GM04504 (cell line): ENCODE results near the gene PYGO2.

Experiments
- DNase-seq: peaks from one replicate; pipeline ENCODE4 v3.0.0-alpha.2; 2012; ENCODE audit warnings: low read depth

The PYGO2 gene

GRCh38 chr1:154962156-154962749 lies 671 bp upstream of the PYGO2 start:
- no peak for DNase-seq

DNA sequence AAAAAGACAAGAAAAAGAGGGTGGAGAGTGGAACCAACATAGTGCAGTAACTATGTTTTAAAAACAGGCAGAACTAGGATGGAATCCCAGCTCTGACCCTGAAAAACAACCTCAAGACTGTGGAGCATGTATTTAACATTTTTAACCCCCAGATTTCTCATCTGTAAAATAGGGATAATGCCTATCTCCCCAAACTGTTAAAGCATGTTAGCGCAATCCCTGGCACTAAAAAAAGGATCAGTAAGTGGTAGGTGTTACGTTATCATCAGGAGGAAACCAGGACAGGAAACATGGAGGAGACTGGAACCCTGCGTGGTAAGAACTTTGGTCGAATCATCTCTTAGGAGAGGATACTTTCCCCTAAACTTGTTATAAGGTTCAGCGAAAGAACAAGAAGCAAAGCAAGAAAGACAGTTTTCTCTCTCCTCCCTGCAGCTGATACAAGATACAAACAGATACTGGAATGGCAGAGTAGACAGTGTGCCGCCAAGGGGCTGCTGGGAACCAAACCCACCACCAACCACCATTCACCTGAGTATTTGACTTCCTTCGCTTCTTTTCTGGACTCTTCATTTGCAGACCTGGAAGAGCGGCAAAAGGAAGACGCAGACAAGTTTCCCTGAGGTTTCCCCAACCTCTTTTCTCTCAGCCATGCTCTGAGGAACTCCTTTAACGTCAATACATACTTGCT lies 991 bp downstream of the PYGO2 start:
- no peak for DNase-seq

GRCh38 chr1:154959426-154959780 lies 2.2 kb downstream of the PYGO2 start:
- DNase-seq = no peak

DNA sequence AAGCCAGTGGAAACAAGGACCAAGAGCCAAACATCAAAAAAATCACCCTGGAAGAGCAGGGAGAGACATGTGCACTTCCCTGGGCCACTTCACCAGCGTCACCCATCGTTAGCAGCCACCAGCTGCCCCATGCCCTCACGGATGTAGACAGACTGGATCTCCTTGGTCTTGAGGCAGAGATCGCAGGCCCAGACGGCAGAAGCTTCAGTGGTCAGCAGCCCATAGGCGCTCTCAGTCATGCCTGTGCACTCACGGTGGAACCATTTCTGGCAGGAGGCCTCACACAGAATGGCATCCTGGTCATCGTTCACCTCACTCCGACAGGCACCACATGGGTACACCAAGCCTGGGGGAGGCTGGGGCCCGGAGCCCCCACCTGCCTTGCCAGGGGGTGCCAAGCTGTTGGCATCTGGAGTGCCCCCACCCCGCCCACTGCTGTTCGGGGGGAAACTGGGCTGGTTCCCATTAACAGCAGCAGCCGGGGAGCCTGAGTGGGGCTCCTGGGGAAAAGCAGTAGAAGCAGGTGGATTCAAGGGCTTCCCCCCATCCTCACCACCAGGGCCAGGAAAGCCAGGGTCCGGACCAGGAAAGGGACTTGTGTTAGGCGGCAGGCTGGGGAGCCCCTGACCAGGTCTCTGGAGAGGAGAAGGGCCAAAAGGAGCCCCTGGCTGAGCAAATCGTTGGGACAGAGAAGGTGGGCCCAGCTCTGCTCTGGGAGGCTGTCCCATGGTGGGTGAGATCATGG lies 2.7 kb downstream of the PYGO2 start:
- DNase-seq = no peak

GRCh38 chr1:154958036-154958435 lies 3.5 kb downstream of the PYGO2 start:
- no peak for DNase-seq

DNA sequence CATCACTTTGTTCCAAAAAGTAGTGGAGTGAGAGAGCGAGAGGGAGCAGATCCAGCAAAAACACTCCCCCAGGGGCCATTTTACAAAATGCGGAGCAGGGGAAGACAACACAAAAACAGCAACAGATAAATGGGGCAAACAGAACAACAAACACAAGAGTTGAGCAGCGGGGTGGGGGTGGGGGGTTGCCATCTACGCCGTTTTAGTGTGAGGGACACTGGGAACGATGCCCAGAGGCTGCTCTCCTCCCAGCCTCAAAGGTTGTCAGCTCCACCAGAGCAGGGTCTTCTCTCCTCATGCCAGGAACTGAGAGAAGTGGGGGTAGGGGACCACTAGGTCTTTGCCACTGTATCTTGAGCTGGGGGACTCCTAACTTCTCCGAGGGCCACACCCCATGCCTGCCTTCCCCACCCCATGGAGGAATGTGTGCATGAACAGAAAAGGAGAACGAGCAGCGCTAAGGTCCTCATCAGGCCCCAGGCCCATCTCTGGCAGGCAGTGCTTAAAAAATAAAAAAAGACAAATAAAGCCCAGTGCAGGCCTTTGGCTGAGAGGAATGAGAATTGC lies 4.4 kb downstream of the PYGO2 start:
- no peak for DNase-seq

DNA sequence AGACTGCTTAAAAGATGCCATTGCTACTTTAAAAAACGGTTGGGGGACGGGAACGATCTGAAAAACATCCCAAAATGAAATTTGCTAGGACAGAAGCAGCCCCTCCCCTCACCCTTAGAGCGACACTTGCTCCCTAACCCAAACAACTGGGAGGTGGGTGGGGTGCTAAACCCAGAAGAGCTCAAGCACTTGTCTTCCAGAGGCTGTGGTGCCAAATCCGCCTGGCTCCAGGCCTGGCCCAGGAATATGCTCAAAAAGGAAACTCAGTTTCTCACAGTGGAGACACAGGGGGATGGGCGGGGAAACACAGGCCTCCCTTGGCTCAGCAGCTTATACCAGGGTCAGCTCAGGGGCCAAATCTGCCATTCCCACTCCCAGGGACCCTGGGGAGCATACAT lies 5.0 kb downstream of the PYGO2 start:
- no peak for DNase-seq

GRCh38 chr1:154955718-154956543 lies 5.7 kb downstream of the PYGO2 start, which contains the start of gene PBXIP1:
PBXIP1 (minus strand) TSS chr1:154956099; CDS start chr1:154953721, 2,378 bp downstream.
- DNase-seq = peak; percentile 84

GRCh38 chr1:154955039-154955717 lies 6.4 kb downstream of the PYGO2 start:
- no peak for DNase-seq

DNA sequence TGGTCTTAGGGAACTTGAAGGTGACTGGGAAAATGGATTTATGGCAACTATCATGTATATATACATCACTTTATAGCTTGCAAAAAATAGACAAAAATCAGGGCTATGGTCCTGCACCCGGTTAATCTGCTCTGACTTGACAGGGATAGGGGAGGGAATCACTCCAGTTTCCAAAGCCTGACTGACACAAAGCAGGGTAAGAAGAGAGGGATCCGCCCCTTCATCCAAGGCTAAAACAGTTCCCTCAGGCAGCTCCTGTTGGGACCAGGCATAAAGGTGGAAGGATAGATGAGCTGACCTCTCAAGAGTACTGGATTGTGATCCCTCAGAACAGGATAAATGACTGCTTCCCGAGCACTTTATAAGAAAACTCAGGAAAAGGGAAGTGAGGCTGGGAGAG lies 7.0 kb downstream of the PYGO2 start:
- no peak for DNase-seq

GRCh38 chr1:154953611-154954038 lies 8.0 kb downstream of the PYGO2 start:
- no peak for DNase-seq

- no peak for DNase-seq
Measured at GRCh38 chr1:154952664-154953063, 8.9 kb downstream of the PYGO2 start.

DNA sequence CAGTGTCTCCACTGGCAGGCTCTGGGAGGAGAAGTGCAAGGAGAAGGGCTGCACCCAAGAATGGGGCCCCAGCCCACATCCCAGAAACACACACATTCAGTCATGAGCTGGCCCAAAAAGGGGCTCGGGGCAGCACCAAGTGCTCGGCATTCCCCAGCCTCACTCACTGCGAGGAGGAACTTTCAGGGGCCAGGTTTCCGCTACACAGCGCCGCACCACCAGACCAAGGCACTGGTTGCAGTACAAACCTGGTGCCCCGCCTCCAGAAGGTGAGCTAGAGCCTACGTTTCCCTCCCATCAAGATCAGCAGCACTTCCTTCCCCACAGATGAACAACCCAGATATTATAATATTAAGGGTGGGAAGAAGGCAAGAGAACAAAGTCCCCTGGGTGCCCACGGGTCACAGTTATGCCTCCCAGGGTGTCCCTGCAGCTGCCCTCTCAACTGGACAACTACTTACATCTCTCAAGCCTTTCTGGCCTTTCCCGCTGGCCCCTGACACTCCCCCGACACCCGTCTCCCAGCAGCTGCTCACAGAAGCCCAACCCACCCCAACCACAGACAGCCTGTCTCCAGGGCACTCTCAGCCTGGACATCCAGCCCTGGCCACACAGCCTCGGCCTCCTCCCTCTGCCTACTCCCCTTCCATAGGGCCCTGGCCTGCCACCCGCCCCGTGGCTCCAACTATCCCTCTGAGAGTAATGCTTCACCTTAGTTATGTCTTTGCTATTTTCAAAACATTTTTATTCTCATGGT lies 9.5 kb downstream of the PYGO2 start:
- DNase-seq = no peak

DNA sequence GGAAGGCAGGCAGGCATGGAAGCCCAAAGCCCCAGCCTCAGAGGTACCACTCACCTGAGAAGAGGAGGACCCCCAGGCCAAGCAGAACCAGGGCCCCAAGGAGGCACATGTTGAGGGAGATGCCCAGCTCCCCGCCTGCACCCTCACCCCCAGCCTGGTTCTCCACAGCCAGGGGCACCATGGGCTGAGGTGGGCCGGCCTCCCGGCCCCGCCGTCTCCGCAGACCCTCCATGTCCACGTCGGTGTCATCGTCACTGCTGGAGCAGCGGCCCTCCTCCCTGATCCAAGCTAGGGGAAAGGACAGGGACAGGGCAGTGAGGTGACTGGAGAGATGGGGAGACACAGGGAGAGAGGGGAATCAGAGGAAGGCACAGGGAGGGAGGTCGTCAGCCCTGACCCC lies 13.5 kb downstream of the PYGO2 start:
- DNase-seq = no peak

GRCh38 chr1:154945962-154946850 lies 15.4 kb downstream of the PYGO2 start:
- no peak for DNase-seq

- DNase-seq = no peak
Measured at GRCh38 chr1:154945160-154945961, 16.2 kb downstream of the PYGO2 start.

GRCh38 chr1:154944401-154945159 lies 17.0 kb downstream of the PYGO2 start:
- no peak for DNase-seq
